GM10248 (cell line): ENCODE measurements around the gene HSPB1.

Experiments used
- CTCF ChIA-PET: fragments of 300-600 bp; sonication (Branson Sonifier 250); formaldehyde crosslinking; extraction: SDS; loops from one replicate; lab custom pipeline; 2021; ENCODE audit warnings: antibody characterized with exemption; lab: Yijun Ruan, JAX
- POLR2A ChIA-PET: fragments of 350-650 bp; sonication (Branson Sonifier 250); formaldehyde crosslinking; extraction: SDS; loops from one replicate; lab custom pipeline; 2020; ENCODE audit warnings: antibody characterized with exemption; lab: Yijun Ruan, JAX
- DNase-seq: peaks from one replicate; pipeline ENCODE4 v3.0.0; 2012; ENCODE audit errors: extremely low spot score
- CTCF ChIP-seq: IDR thresholded peaks from 2 replicates; pipeline ENCODE4 v1.5.1; 2012; ENCODE audit warnings: mild to moderate bottlenecking, low read depth; ENCODE audit errors: extremely low read depth, missing control alignments, control extremely low read depth

Gene HSPB1

GRCh38 chr7:76338298-76339084 is 36.0 kb downstream of the HSPB1 start:
- CTCF ChIA-PET = interaction anchor here (1.7 to 3.7 kb wide), 3 partner anchors 13 to 22 kb away, joined by 3 to 8 read pairs (median 7); no protein-coding TSS in a partner anchor
- no peak for TF ChIP-seq CTCF

GRCh38 chr7:76340617-76341131 is 38.2 kb downstream of the HSPB1 start:
- CTCF ChIA-PET = interaction anchor here (0.7 to 3.7 kb wide), 3 partner anchors 9 to 27 kb away, joined by 3 to 8 read pairs (median 3); no protein-coding TSS in a partner anchor
- POLR2A ChIA-PET = no interaction called here
- no peak for DNase-seq
- no peak for TF ChIP-seq CTCF

More at GRCh38 chr7:76338298-76339084, 36.0 kb downstream of the HSPB1 start:
- POLR2A ChIA-PET = no interaction called here
- DNase-seq = no peak

- no peak for DNase-seq
- no peak for TF ChIP-seq CTCF
- POLR2A ChIA-PET = no interaction called here
- CTCF ChIA-PET = no interaction called here
These were observed 39.7 kb downstream of the HSPB1 start for GRCh38 chr7:76342222-76342621.

GRCh38 chr7:76343294-76343930 is 40.9 kb downstream of the HSPB1 start:
- no peak for DNase-seq
- no peak for TF ChIP-seq CTCF
- ChIA-PET CTCF (interaction anchor here (1.1 to 1.4 kb wide), 2 partner anchors 9 to 10 kb away, joined by 3 to 5 read pairs; no protein-coding TSS in a partner anchor), POLR2A (no interaction called here)

GRCh38 chr7:76343931-76344321 is 41.5 kb downstream of the HSPB1 start:
- DNase-seq = no peak
- POLR2A ChIA-PET = no interaction called here
- TF ChIP-seq CTCF = no peak
- CTCF ChIA-PET = interaction anchor here (1.1 to 1.4 kb wide), 2 partner anchors 9 to 10 kb away, joined by 3 to 5 read pairs; no protein-coding TSS in a partner anchor

- POLR2A ChIA-PET = no interaction called here
- CTCF ChIA-PET = no interaction called here
- TF ChIP-seq CTCF = no peak
- no peak for DNase-seq
These were observed 43.6 kb downstream of the HSPB1 start for GRCh38 chr7:76346097-76346496.
